Cortex of kidney (tissue), 1 donor: ENCODE measurements around the gene PLXNB3.
"Not testable (repeated sequence)": the region's sequence is repeated elsewhere in the genome, so short reads cannot be mapped to it uniquely, and the experiment has no call there.

Experiments
- DNase-seq: peaks from one replicate; lab custom pipeline; 2025; lab: John Stamatoyannopoulos, UW

Gene PLXNB3

GRCh38 chrX:153818064-153818463 is 54.0 kb downstream of the PLXNB3 start:
- not testable (repeated sequence) for DNase-seq

GRCh38 chrX:153818571-153819383 is 54.7 kb downstream of the PLXNB3 start:
- no peak for DNase-seq

GRCh38 chrX:153819384-153820040 is 55.5 kb downstream of the PLXNB3 start:
- DNase-seq: no peak

- no peak for DNase-seq
Observed at GRCh38 chrX:153820601-153821000, 56.6 kb downstream of the PLXNB3 start.

- DNase-seq: no peak
Observed at GRCh38 chrX:153821066-153821465, 57.0 kb downstream of the PLXNB3 start.

GRCh38 chrX:153824348-153824747 is 60.3 kb downstream of the PLXNB3 start:
- DNase-seq: no peak

- DNase-seq: no peak
Observed at GRCh38 chrX:153825042-153825441, 61.0 kb downstream of the PLXNB3 start.
